ENCODE data around the gene POLH. TPM values are rescaled to one million over a fixed set of nuclear protein-coding genes. Genes with fewer than 3 reads are reported as not detected.
A peak's percentile ranks its signal among the peaks of the same experiment; 100 is the strongest.

The POLH gene
- total and polyA plus RNA-seq, 9 of the 15 experiments (the other 6 are each of a cell fraction or from before 2014, with no cell fraction given) = 5.8 to 31.6 (median 20.6) TPM

DNA sequence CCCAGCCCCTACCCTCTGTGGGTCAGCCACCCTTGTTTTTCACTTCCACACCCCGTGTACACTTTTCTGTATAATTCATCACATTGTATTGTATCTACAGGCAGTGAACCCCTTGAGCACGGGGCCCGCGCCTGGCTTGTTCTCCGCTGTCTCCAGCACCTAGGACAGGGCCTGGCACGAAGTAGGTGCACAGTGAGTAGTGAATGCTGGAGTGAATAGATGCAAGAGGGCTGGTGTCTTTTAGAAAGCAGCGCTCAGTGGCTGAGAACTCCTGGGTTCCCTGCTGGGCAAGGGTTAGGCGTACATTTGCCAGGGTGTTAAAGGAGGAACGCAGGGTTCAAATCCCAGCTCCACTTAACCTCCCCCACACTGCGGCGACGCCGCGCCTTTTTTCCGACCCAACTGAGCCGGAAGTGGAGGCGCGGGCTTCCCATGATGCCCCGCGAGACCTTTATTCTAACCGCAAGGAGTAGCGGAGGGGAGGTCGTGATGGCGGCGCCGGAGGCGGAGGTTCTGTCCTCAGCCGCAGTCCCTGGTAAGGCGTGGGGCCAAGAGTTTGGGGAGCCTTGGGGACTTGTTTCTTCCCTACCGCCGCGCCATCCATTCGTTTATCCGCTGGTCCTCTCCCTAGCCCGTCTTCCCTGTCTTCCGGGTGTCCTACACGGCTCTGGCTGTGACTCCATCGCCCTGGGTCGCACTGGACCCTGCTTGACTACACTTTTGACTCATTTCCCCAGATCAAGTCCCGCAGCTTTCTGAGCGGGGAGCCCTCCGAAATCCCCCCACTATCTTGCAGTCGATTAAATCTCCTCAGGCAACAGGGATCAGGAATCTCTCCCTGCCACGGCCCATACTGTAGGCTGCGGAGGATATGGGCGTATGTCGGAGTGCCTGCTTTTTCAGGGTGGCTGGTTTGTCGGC is 59.7 kb downstream of the POLH start, which contains the start of gene MAD2L1BP (continued):
- TF ChIP-seq, protein P1, sequence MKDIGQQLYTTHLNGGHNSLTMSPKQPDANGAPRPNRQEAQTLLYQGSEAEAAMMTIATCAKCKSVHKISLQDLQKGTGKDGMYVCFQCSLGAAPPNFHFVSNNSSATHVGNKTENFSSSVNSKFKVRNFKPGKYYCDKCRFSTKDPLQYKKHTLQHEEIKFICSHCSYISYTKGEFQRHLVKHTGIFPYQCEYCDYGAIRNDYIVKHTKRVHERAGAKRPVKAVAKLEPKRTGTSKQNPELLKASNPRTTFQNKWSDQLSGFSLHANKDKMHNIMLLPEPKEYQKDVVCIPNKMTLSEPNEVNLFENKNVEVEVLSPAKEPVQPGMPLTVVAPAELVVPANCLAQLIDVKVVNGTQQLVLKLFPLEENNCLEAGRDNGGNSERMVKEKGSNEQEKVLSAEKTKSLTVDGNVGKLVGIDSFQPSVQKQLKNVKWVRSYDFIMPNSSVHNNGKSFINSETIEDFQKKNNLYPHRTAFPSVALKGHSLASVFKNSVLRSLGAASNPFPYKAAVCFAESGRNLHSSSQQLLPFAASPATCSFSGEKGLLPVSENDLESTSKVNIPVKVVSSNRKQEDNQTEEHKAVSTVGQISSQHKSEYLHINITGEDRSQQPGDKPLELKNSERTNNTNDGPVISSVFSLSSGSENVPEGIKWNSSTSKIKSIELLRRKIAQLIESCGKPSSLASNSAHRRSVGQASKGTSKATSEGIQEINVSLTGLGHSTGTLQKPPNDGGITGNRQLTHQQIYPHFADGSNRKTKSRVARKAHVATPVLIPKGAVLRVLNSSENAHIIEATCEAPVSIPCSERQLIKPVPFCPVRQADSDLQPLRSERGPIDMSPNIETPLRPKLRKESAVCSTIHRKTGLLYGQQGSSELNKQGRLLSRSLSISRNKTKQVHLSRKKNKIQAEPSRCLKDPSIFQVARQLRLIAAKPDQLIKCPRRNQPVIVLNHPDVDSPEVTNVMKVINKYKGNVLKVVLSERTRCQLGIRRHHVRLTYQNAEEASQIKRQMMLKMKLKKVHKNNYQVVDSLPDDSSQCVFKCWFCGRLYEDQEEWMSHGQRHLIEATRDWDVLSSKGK (CRISPR knock-in tag; IDR thresholded peaks at IDR 0.05) = no peak
- no peak for TF ChIP-seq DDX20 (tag; IDR thresholded peaks at IDR 0.05; ENCODE audit: low read depth)
- TF ChIP-seq CCNT2 (IDR thresholded peaks at IDR 0.05; ENCODE audit: borderline replicate concordance, extremely low read depth, insufficient read length, low read depth, low read length) = peak; percentile 76
- TF ChIP-seq FOS (IDR thresholded peaks at IDR 0.05; ENCODE audit: extremely low read depth, insufficient read length) = no peak
- TF ChIP-seq FOSL1 (tag; conservative IDR thresholded peaks at IDR 0.05) = peak; percentile 64
- TF ChIP-seq, protein P2, sequence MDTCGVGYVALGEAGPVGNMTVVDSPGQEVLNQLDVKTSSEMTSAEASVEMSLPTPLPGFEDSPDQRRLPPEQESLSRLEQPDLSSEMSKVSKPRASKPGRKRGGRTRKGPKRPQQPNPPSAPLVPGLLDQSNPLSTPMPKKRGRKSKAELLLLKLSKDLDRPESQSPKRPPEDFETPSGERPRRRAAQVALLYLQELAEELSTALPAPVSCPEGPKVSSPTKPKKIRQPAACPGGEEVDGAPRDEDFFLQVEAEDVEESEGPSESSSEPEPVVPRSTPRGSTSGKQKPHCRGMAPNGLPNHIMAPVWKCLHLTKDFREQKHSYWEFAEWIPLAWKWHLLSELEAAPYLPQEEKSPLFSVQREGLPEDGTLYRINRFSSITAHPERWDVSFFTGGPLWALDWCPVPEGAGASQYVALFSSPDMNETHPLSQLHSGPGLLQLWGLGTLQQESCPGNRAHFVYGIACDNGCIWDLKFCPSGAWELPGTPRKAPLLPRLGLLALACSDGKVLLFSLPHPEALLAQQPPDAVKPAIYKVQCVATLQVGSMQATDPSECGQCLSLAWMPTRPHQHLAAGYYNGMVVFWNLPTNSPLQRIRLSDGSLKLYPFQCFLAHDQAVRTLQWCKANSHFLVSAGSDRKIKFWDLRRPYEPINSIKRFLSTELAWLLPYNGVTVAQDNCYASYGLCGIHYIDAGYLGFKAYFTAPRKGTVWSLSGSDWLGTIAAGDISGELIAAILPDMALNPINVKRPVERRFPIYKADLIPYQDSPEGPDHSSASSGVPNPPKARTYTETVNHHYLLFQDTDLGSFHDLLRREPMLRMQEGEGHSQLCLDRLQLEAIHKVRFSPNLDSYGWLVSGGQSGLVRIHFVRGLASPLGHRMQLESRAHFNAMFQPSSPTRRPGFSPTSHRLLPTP (IDR thresholded peaks at IDR 0.05; ENCODE audit: borderline replicate concordance, extremely low read depth, insufficient read length) = no peak
- TF ChIP-seq FOXJ2 (tag; IDR thresholded peaks at IDR 0.05) = peak; percentile 44; the same call in 1 of the 2 replicates
- peak; percentile 86; the same call in 1 of the 2 replicates for TF ChIP-seq GTF2E2 (tag; IDR thresholded peaks at IDR 0.05)
- TF ChIP-seq FOXK2 (conservative IDR thresholded peaks at IDR 0.05 in 1 of 2, IDR thresholded peaks at IDR 0.05 in 1 of 2; ENCODE audit: low read depth in 2 of 2) = peak; percentile 31 to 41; a peak in 3 of 4 replicates
- peak; percentile 87 for TF ChIP-seq ZNF644 (tag; IDR thresholded peaks at IDR 0.05; ENCODE audit: low read depth)
- TF ChIP-seq, protein P3, sequence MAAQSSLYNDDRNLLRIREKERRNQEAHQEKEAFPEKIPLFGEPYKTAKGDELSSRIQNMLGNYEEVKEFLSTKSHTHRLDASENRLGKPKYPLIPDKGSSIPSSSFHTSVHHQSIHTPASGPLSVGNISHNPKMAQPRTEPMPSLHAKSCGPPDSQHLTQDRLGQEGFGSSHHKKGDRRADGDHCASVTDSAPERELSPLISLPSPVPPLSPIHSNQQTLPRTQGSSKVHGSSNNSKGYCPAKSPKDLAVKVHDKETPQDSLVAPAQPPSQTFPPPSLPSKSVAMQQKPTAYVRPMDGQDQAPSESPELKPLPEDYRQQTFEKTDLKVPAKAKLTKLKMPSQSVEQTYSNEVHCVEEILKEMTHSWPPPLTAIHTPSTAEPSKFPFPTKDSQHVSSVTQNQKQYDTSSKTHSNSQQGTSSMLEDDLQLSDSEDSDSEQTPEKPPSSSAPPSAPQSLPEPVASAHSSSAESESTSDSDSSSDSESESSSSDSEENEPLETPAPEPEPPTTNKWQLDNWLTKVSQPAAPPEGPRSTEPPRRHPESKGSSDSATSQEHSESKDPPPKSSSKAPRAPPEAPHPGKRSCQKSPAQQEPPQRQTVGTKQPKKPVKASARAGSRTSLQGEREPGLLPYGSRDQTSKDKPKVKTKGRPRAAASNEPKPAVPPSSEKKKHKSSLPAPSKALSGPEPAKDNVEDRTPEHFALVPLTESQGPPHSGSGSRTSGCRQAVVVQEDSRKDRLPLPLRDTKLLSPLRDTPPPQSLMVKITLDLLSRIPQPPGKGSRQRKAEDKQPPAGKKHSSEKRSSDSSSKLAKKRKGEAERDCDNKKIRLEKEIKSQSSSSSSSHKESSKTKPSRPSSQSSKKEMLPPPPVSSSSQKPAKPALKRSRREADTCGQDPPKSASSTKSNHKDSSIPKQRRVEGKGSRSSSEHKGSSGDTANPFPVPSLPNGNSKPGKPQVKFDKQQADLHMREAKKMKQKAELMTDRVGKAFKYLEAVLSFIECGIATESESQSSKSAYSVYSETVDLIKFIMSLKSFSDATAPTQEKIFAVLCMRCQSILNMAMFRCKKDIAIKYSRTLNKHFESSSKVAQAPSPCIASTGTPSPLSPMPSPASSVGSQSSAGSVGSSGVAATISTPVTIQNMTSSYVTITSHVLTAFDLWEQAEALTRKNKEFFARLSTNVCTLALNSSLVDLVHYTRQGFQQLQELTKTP (IDR thresholded peaks at IDR 0.05; ENCODE audit: low read depth in 1 of 2, partially characterized antibody in 2 of 2) = peak; percentile 85 to 92
- TF ChIP-seq ATF2 (CRISPR knock-in tag; IDR thresholded peaks at IDR 0.05) = no peak
- no peak for TF ChIP-seq ZNF507 (tag; conservative IDR thresholded peaks at IDR 0.05)
